ENCODE data around the gene CD79B.

- TF ChIP-seq POLR2A (IDR thresholded peaks at IDR 0.05; ENCODE audit: borderline replicate concordance, extremely low read depth, insufficient read depth, insufficient read length) (no peak), CTCF (IDR thresholded peaks at IDR 0.05 in 2 of 3, conservative IDR thresholded peaks at IDR 0.05 in 1 of 3; ENCODE audit: borderline replicate concordance in 1 of 3, insufficient read depth in 1 of 3, low read depth in 2 of 3, low read length in 2 of 3) (peak; percentile 58 to 83 (median 83)), JUND (IDR thresholded peaks at IDR 0.05) (no peak)
Observed at GRCh38 chr17:63946440-63947363, 14.6 kb upstream of the CD79B start.

All from HCT116 (cell line).